GM21576 (cell line): ENCODE data around the gene ZDHHC24.
A peak's percentile ranks its signal among the peaks of the same experiment; 100 is the strongest.

ENCODE experiments used
- ATAC-seq: cut with Tn5 transposase; IDR thresholded peaks from one replicate; pipeline ENCODE4 v1.9.1; 2021; ENCODE audit warnings: mild to moderate bottlenecking, moderate library complexity; ENCODE audit not compliant: unreplicated experiment

The ZDHHC24 gene

GRCh38 chr11:66505276-66505816 is 40.5 kb downstream of the ZDHHC24 start:
- no peak for ATAC-seq

GRCh38 chr11:66498506-66498905 is 47.3 kb downstream of the ZDHHC24 start:
- ATAC-seq = no peak

DNA sequence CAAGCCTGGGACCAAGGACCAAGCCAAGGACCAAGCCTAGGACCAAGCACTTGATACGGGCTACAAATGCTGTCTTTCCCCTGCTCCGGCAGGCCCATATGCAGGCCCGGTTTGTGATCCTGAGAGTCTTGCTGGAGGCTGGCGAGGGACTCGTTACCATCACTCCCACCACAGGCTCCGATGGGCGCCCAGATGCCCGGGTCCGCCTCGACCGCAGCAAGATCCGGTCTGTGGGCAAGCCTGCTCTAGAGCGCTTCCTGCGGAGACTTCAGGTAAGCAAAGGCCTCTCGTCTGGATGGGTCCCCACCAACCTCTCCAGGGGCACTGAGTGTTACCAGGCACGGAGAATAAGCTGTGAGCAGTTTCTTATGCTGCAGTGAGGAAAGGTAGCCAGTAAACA is 48.6 kb downstream of the ZDHHC24 start:
- no peak for ATAC-seq

GRCh38 chr11:66495401-66495854 is 50.4 kb downstream of the ZDHHC24 start:
- no peak for ATAC-seq

DNA sequence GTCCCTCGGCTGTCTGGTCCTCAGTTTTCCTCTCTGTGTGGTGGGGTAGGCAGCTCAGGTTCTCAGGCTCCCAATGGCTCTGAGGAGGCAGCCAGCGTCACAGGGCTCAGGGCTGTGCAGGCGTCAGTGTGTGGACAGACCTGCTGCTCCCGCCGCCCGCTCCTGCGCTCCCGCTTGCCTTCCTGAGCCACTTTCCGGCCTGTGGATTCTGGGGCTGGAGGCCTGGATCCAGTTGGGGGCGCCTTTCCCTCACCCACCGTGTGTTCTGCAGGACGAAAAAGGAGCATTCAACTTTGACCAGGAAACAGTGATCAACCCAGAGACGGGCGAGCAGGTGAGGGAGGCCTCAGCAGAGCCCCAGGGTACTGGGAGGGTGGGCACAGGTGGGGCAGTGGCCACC is 50.9 kb downstream of the ZDHHC24 start:
- no peak for ATAC-seq

DNA sequence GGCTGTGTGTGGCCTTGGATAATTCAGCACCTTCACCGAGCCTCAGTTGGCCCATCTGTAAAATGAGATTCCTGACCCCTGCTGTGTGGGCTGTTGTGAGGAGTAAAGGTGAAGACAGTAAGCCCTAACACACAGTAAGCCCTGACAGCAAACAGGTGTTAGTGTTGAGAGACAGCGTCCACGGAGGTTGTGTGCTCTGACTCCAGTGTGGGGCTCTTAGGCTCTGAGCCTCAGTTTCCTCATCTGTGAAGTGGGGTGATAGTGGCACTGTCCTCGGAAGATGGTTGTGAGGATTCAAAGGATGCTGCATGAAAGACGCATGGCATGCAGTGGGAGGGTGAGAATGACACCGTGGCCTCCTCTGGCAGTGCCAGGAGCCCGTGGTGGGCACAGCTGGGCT is 51.4 kb downstream of the ZDHHC24 start:
- no peak for ATAC-seq

- ATAC-seq = no peak
Measured at GRCh38 chr11:66493130-66493529, 52.7 kb downstream of the ZDHHC24 start.

GRCh38 chr11:66492161-66492865 is 53.5 kb downstream of the ZDHHC24 start:
- no peak for ATAC-seq

DNA sequence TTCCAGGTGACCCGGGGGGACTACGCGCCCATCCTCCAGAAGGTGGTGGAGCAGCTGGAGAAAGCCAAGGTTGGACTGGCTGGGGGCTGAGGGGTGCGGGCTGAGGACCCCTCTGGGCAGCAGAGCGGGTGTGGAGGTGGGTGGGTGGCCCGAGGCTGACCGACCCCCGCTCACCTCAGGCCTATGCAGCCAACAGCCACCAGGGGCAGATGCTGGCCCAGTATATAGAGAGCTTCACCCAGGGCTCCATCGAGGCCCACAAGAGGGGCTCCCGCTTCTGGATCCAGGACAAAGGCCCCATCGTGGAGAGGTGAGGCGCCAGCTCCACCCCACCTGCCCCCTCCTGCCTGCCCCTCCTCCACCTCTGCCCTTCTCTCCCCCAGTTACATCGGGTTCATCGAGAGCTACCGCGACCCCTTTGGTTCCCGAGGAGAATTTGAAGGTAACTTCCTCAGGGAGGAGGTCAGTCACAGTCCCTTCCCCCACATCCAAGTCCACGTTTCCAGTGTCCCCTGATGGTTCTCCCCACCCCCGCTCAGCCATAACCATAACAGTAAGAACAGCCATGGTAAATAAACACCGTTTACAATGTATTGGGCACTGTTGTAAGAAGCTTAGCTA is 54.4 kb downstream of the ZDHHC24 start:
- no peak for ATAC-seq

DNA sequence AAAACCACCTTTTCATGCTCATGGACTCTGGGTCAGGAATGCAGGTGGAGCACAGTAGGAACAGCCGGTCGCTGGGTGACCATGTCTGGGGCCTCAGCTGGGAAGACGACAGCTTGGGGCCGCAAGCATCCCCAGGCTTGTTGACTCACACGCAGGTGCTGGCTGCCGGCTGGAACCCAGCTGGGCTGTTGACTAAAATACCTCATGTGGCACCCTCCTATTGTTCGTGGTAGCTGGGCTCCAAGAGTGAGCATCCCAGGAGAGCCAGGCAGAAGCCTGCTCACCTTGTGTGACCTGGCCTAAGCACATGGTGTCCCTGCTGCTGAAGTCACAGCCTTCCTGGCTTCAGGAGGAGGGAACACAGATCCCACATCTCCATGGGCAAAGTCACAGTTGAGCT is 56.2 kb downstream of the ZDHHC24 start:
- ATAC-seq = no peak

- no peak for ATAC-seq
Measured at GRCh38 chr11:66488957-66489356, 56.9 kb downstream of the ZDHHC24 start.

GRCh38 chr11:66484806-66485380 is 61.0 kb downstream of the ZDHHC24 start:
- no peak for ATAC-seq

DNA sequence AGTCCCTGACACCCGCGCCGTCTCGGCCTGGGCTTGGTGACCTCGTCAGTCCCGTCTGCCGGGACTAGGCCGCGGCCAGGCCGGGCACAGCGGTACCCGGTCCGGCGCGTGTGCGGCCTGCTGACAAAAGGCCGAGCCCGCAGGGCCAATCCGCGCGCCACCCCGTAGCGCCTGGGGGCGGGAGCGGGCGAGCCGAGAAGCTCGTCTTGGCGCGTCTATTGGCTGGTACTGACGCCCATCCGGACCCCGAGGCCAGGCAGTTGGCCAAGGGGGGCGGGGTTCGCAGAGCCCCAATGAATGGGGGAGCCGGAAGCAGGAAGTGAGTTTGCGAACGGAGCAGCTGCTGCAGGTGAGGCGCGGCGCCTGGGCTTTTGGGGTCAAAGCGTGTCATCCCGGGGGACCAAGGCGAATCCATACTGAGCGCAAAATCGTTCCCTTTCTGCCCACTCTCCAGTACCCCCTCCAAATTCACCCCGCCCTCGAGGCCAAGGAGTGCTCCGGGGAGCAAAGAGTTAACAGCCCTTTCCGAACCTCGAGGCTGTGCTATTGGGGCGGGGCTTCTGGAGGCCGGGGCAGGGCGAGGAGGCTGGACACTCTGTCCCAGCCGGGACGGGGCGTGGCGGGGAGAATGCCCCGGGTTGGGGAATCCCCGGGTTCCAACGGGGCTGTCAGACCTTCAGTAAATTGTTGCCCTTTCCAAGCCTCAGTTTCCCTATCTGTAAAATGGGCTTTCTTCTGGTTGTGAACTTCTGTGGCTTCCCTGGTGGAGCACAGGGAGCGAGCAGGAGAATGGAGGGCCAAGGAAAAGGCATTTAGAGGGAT is 65.5 kb downstream of the ZDHHC24 start, which contains the start of gene DPP3:
DPP3 (plus strand) TSS at position 318 of the 822 bp plus-strand sequence. CDS start 1,767 bp downstream, outside the sequence.
- peak; percentile 82 for ATAC-seq

- ATAC-seq = peak; percentile 13
Measured at GRCh38 chr11:66479394-66480116, 66.3 kb downstream of the ZDHHC24 start.

DNA sequence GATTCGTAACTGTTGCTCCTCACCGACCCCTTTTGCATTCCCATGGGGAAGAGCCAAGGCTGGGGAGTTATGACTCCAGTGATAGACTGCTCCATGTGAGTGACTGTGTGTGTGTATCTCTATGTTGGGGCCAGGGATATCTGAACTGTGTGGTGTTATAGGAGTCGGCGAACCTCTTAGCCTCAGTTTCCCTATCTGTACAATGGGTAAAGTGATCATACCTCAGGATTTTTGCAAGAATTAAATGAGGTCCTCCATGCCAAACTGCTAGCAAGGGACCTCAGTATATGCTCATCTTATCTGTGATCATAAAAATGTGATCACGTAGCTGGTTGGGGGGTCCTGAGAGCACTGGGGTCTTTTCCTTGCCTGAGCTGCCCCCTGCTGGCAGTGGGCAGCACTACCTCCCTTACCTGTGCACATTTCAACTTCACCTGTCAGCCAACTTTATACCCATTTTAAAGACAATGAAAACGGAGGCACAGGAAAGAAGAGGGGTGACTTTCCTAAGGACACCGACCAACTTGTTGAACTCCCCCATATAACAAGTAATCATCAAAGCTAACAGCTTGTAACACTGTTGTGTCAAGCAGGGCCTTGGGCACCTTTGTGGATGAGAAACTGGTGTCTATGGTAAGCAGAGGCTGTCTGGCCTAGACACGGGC is 67.0 kb downstream of the ZDHHC24 start:
- ATAC-seq = no peak

GRCh38 chr11:66477263-66478201 is 68.3 kb downstream of the ZDHHC24 start:
- ATAC-seq = no peak

- no peak for ATAC-seq
Measured at GRCh38 chr11:66476841-66477251, 69.0 kb downstream of the ZDHHC24 start.

GRCh38 chr11:66476173-66476840 is 69.5 kb downstream of the ZDHHC24 start:
- ATAC-seq = no peak
